Measurements from ENCODE around the gene RYR2.
"Not testable (repeated sequence)": the region's sequence is repeated elsewhere in the genome, so short reads cannot be mapped to it uniquely, and the experiment has no call there.

Gene RYR2

GRCh38 chr1:237269938-237270337 lies 228.0 kb downstream of the RYR2 start:
- ATAC-seq, result no peak
- TF ChIP-seq ZNF565 (CRISPR knock-in tag; conservative IDR thresholded peaks at IDR 0.05; ENCODE audit: low read depth) (no peak), ZFP30 (CRISPR knock-in tag; IDR thresholded peaks at IDR 0.05) (no peak), POU6F1 (CRISPR knock-in tag; IDR thresholded peaks at IDR 0.05; ENCODE audit: borderline replicate concordance, low read depth) (no peak), RARB (CRISPR knock-in tag; IDR thresholded peaks at IDR 0.05) (no peak), CSDC2 (CRISPR knock-in tag; IDR thresholded peaks at IDR 0.05) (no peak), ZNF70 (CRISPR knock-in tag; IDR thresholded peaks at IDR 0.05) (no peak), PPARA (CRISPR knock-in tag; IDR thresholded peaks at IDR 0.05; ENCODE audit: borderline replicate concordance) (no peak), PATZ1 (CRISPR knock-in tag; IDR thresholded peaks at IDR 0.05; ENCODE audit: borderline replicate concordance) (no peak), TSHZ2 (CRISPR knock-in tag; IDR thresholded peaks at IDR 0.05) (no peak), ISL1 (CRISPR knock-in tag; IDR thresholded peaks at IDR 0.05) (no peak), ARNTL (CRISPR knock-in tag; IDR thresholded peaks at IDR 0.05; ENCODE audit: borderline replicate concordance, low read depth) (no peak), ZFP3 (CRISPR knock-in tag; IDR thresholded peaks at IDR 0.05) (no peak), GLIS3 (CRISPR knock-in tag; IDR thresholded peaks at IDR 0.05) (no peak), SNAI2 (CRISPR knock-in tag; IDR thresholded peaks at IDR 0.05) (no peak), OSR1 (CRISPR knock-in tag; IDR thresholded peaks at IDR 0.05) (no peak), ZNF8 (CRISPR knock-in tag; IDR thresholded peaks at IDR 0.05) (no peak), BACH2 (CRISPR knock-in tag; IDR thresholded peaks at IDR 0.05; ENCODE audit: borderline replicate concordance) (no peak), CSRNP3 (CRISPR knock-in tag; IDR thresholded peaks at IDR 0.05) (no peak)

GRCh38 chr1:237270353-237270752 lies 228.4 kb downstream of the RYR2 start:
- TF ChIP-seq ZNF8 (CRISPR knock-in tag; IDR thresholded peaks at IDR 0.05), result no peak
- ATAC-seq, result no peak

- not testable (repeated sequence) for ATAC-seq
Measured at GRCh38 chr1:237277994-237278393, 236.0 kb downstream of the RYR2 start.

GRCh38 chr1:237279629-237280028 lies 237.6 kb downstream of the RYR2 start:
- no peak for ATAC-seq
- TF ChIP-seq PPARA (CRISPR knock-in tag; IDR thresholded peaks at IDR 0.05; ENCODE audit: borderline replicate concordance) (no peak), OSR1 (CRISPR knock-in tag; IDR thresholded peaks at IDR 0.05) (no peak), TSHZ2 (CRISPR knock-in tag; IDR thresholded peaks at IDR 0.05) (no peak), ISL1 (CRISPR knock-in tag; IDR thresholded peaks at IDR 0.05) (no peak), POU6F1 (CRISPR knock-in tag; IDR thresholded peaks at IDR 0.05; ENCODE audit: borderline replicate concordance, low read depth) (no peak), ARNTL (CRISPR knock-in tag; IDR thresholded peaks at IDR 0.05; ENCODE audit: borderline replicate concordance, low read depth) (no peak)
